ENCODE data around the gene MRPS26. TPM values are rescaled to one million over a fixed set of nuclear protein-coding genes. Genes with fewer than 3 reads are reported as not detected.

MRPS26 gene
- total RNA-seq, 1 experiment from 2014 or later = 182 TPM

DNA sequence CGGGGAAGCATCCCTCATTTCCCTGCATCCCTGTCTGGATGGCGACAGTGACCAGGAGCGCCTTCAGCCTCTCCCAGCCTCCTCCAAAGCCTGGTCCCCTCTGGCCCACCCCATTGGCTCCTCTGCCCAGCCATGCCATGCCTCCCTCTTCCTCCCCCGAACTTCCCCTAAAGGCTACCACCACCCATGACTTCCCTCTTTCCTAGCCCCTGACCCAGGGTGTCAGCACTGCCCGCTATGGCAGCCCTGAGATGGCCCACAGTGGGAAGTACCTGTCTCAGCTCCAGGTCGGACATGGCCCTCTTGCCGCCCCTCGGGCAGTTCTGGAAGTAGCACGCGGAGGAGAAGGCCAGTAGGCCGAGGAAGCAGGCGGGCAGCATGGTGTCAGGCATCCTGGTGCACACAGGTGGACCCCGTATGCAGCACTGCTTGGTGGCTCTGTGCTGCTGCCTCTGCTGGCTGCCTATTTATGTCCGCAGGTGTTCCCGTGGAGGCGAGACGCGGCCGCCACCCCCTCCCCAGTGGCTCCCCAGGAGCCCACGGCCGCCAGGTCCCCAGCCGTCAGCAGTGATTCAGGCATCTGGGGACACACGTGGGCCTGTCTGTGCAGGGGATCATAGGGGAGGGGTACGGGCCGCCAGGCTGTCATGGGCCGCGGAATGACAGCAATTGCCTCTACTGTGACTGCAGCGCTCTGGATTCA is 38.6 kb downstream of the MRPS26 start, which contains the start of gene AVP:
TSS of gene AVP (minus strand) at position 442 of the 703 bp plus-strand sequence. CDS start at position 392, 50 bp downstream.
- Histone ChIP-seq H3K36me3 (ENCODE audit: low read depth, low read length) (no peaks in the 10 kb centered on the region), H3K4me3 (ENCODE audit: low read length) (no peak within 1 kb of the TSS), H3K4me2 (ENCODE audit: low read length) (no peak within 1 kb of the TSS), H4K20me1 (ENCODE audit: low read length) (no peaks in the 10 kb centered on the region), H3K79me2 (ENCODE audit: low read length) (no peaks in the 10 kb centered on the region), H3K9me3 (ENCODE audit: low read length) (no peaks in the 10 kb centered on the region), H3K4me1 (ENCODE audit: insufficient read depth, low read length) (no peaks in the 10 kb centered on the region), H3K9me2 (replicated peaks; ENCODE audit: low read length) (no peaks in the 10 kb centered on the region), H3F3A (ENCODE audit: low read length, unreplicated experiment) (no peaks in the 10 kb centered on the region), H2AFZ (ENCODE audit: low read length) (no peak within 1 kb of the TSS), H3K27me3 (ENCODE audit: low read length) (peaks cover 20% of the 10 kb centered on the region), H3K27ac (ENCODE audit: low read length) (no peak within 1 kb of the TSS), H3K9ac (ENCODE audit: low read length) (no peak within 1 kb of the TSS)
- no peak for DNase-seq
- no TSS peak for BruUV-seq (replicated peaks)
- intact Hi-C loops (cut with micrococcal nuclease) = no loop called here
- TF ChIP-seq CTCF (conservative IDR thresholded peaks at IDR 0.05; ENCODE audit: low read depth, low read length) (no peak), EZH2phosphoT487 (IDR thresholded peaks at IDR 0.05; ENCODE audit: borderline replicate concordance, low read length) (no peak), EZH2 (IDR thresholded peaks at IDR 0.05; ENCODE audit: low read length, unreplicated experiment) (no peak)
- CTCF ChIA-PET = no interaction called here
- POLR2A ChIA-PET (ENCODE audit: unreplicated experiment) = no interaction called here
- no peak for ATAC-seq

DNA sequence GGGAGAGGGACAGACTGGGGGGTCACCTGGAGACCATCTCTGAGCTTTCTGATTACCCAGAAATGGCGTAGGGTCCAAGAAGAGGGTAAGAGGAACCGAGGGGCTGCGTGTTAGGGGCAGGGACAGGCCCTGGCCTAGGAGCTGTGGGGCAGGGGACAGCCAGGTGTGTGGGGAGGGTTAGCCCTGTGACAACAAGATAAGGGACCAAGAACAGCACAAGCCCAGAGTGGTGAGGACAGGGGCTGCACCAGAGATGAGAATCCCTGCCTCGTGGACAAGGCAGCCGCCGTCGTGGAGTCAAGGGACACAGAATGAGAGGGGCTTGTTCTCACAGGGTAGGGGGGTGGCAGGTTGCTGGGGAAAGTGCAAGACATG is 39.1 kb downstream of the MRPS26 start:
- H3K9me2 ChIP-seq (replicated peaks; ENCODE audit: low read length) = no peaks in the 10 kb centered on the region
- no peak for TF ChIP-seq CTCF (conservative IDR thresholded peaks at IDR 0.05; ENCODE audit: low read depth, low read length)
- TF ChIP-seq EZH2phosphoT487 (IDR thresholded peaks at IDR 0.05; ENCODE audit: borderline replicate concordance, low read length) = no peak
- no peak for TF ChIP-seq EZH2 (IDR thresholded peaks at IDR 0.05; ENCODE audit: low read length, unreplicated experiment)
- no TSS peak for BruUV-seq (replicated peaks)
- no peaks in the 10 kb centered on the region for H3K9me3 ChIP-seq (ENCODE audit: low read length)
- no peak overlapping the region for H3K9ac ChIP-seq (ENCODE audit: low read length)
- H3K79me2 ChIP-seq (ENCODE audit: low read length) = no peaks in the 10 kb centered on the region
- no peaks in the 10 kb centered on the region for H3K4me1 ChIP-seq (ENCODE audit: insufficient read depth, low read length)
- no peak overlapping the region for H2AFZ ChIP-seq (ENCODE audit: low read length)
- peaks cover 20% of the 10 kb centered on the region for H3K27me3 ChIP-seq (ENCODE audit: low read length)
- H3K27ac ChIP-seq (ENCODE audit: low read length) = no peak overlapping the region
- no peak overlapping the region for H3K4me3 ChIP-seq (ENCODE audit: low read length)
- no peaks in the 10 kb centered on the region for H4K20me1 ChIP-seq (ENCODE audit: low read length)
- ChIA-PET POLR2A (ENCODE audit: unreplicated experiment) (no interaction called here), CTCF (interaction anchor here (0.7 kb wide), 1 partner anchor 12 kb away, joined by 5 read pairs; no protein-coding TSS in a partner anchor)
- no peak overlapping the region for H3K4me2 ChIP-seq (ENCODE audit: low read length)
- H3F3A ChIP-seq (ENCODE audit: low read length, unreplicated experiment) = no peaks in the 10 kb centered on the region
- H3K36me3 ChIP-seq (ENCODE audit: low read depth, low read length) = no peaks in the 10 kb centered on the region
- no peak for DNase-seq
- intact Hi-C loops (cut with micrococcal nuclease) = no loop called here
- no peak for ATAC-seq

- Histone ChIP-seq H3K36me3 (ENCODE audit: low read depth, low read length) (no peaks in the 10 kb centered on the region), H3K79me2 (ENCODE audit: low read length) (no peaks in the 10 kb centered on the region), H3K9me3 (ENCODE audit: low read length) (no peaks in the 10 kb centered on the region), H3K4me3 (ENCODE audit: low read length) (no peak overlapping the region), H2AFZ (ENCODE audit: low read length) (no peak overlapping the region), H3K9me2 (replicated peaks; ENCODE audit: low read length) (no peaks in the 10 kb centered on the region), H3K27ac (ENCODE audit: low read length) (no peak overlapping the region), H3K9ac (ENCODE audit: low read length) (no peak overlapping the region), H3K27me3 (ENCODE audit: low read length) (peaks cover 20% of the 10 kb centered on the region), H3K4me1 (ENCODE audit: insufficient read depth, low read length) (no peaks in the 10 kb centered on the region), H3F3A (ENCODE audit: low read length, unreplicated experiment) (no peaks in the 10 kb centered on the region), H4K20me1 (ENCODE audit: low read length) (no peaks in the 10 kb centered on the region), H3K4me2 (ENCODE audit: low read length) (no peak overlapping the region)
- ChIA-PET POLR2A (ENCODE audit: unreplicated experiment) (no interaction called here), CTCF (interaction anchor here (0.6 to 0.7 kb wide), 2 partner anchors 13 to 444 kb away, joined by 3 to 5 read pairs; no protein-coding TSS in a partner anchor)
- no peak for ATAC-seq
- intact Hi-C loops (cut with micrococcal nuclease) = no loop called here
- no peak for DNase-seq
- no peak for TF ChIP-seq EZH2phosphoT487 (IDR thresholded peaks at IDR 0.05; ENCODE audit: borderline replicate concordance, low read length)
- no peak for TF ChIP-seq CTCF (conservative IDR thresholded peaks at IDR 0.05; ENCODE audit: low read depth, low read length)
- TF ChIP-seq EZH2 (IDR thresholded peaks at IDR 0.05; ENCODE audit: low read length, unreplicated experiment) = no peak
- no TSS peak for BruUV-seq (replicated peaks)
Observed at GRCh38 chr20:3085571-3086072, 39.8 kb downstream of the MRPS26 start.

Measured in PC-3 (cell line).